Hepatocyte (in vitro differentiated cells): Measurements from ENCODE around the gene CAPN2. TPM values are rescaled to one million over a fixed set of nuclear protein-coding genes. Genes with fewer than 3 reads are reported as not detected.
A peak's percentile ranks its signal among the peaks of the same experiment; 100 is the strongest.

Experiments
- DNase-seq: peaks from one replicate; pipeline ENCODE4 v3.0.0-alpha.2; 2016; ENCODE audit warnings: low spot score
- H2AFZ ChIP-seq: fragments of 200-600 bp; sonication (generic); 2 replicates; pipeline ENCODE4 v1.6.0; 2016; ENCODE audit warnings: antibody characterized with exemption, mild to moderate bottlenecking
- H3K27ac ChIP-seq: fragments of 200-600 bp; sonication (generic); 2 replicates; pipeline ENCODE4 v1.5.1; 2016; ENCODE audit warnings: mild to moderate bottlenecking
- H3K27me3 ChIP-seq: fragments of 200-600 bp; sonication (generic); 2 replicates; pipeline ENCODE4 v1.6.1; 2016
- H3K36me3 ChIP-seq: fragments of 200-600 bp; sonication (generic); replicated peaks from 2 replicates; pipeline ENCODE4 v1.5.1; 2016; ENCODE audit warnings: low read depth; ENCODE audit not compliant: insufficient read depth
- H3K4me1 ChIP-seq: fragments of 200-600 bp; sonication (generic); 2 replicates; pipeline ENCODE4 v1.5.1; 2016; ENCODE audit warnings: mild to moderate bottlenecking, moderate library complexity; ENCODE audit not compliant: insufficient read depth
- H3K4me2 ChIP-seq: fragments of 200-600 bp; sonication (generic); 2 replicates; pipeline ENCODE4 v1.6.0; 2016
- H3K4me3 ChIP-seq: fragments of 200-600 bp; sonication (generic); 2 replicates; pipeline ENCODE4 v1.5.1; 2016; ENCODE audit warnings: mild to moderate bottlenecking
- H3K79me2 ChIP-seq: fragments of 200-600 bp; sonication (generic); 2 replicates; pipeline ENCODE4 v1.6.0; 2017; ENCODE audit warnings: mild to moderate bottlenecking
- H3K9me2 ChIP-seq: fragments of 200-600 bp; sonication (generic); replicated peaks from 2 replicates; pipeline ENCODE4 v1.6.0; 2017; ENCODE audit warnings: mild to moderate bottlenecking; ENCODE audit not compliant: insufficient read depth
- H3K9me3 ChIP-seq: fragments of 200-600 bp; sonication (generic); 2 replicates; pipeline ENCODE4 v1.5.1; 2016; ENCODE audit warnings: low read depth, mild to moderate bottlenecking
- H4K20me1 ChIP-seq: fragments of 200-600 bp; sonication (generic); 2 replicates; pipeline ENCODE4 v1.6.0; 2016; ENCODE audit warnings: mild to moderate bottlenecking; ENCODE audit not compliant: insufficient read depth, poor library complexity, severe bottlenecking
- CTCF ChIP-seq: fragments of 200-600 bp; sonication (generic); IDR thresholded peaks from 2 replicates; pipeline ENCODE4 v1.5.1; 2016; ENCODE audit warnings: antibody characterized with exemption, mild to moderate bottlenecking; ENCODE audit not compliant: poor library complexity
- EZH2 ChIP-seq: fragments of 200-600 bp; sonication (generic); IDR thresholded peaks from 2 replicates; pipeline ENCODE4 v1.6.1; 2016; ENCODE audit warnings: antibody characterized with exemption, mild to moderate bottlenecking, borderline replicate concordance
- EZH2phosphoT487 ChIP-seq: fragments of 200-600 bp; sonication (generic); IDR thresholded peaks from one replicate; pipeline ENCODE4 v1.6.1; 2018; ENCODE audit warnings: antibody characterized with exemption, mild to moderate bottlenecking, low read depth, moderate library complexity; ENCODE audit not compliant: unreplicated experiment, severe bottlenecking
- WGBS: methylation state at CpG from one replicate; pipeline ENCODE4 v1.1.6; 2016; ENCODE audit warnings: low lambda C conversion rate; ENCODE audit errors: missing lambda C conversion rate; 5-methylcytosine and 5-hydroxymethylcytosine counted together
- polyA plus RNA-seq: library from polyadenylated mRNA; unstranded; fragments of >200 nt; fragmentation: Nextera tagmentation; extraction: Ambion mirVana; gene quantifications from 2 replicates; pipeline ENCODE4 v1.2.1, GENCODE V29; 2016
- total RNA-seq: library from RNA; depleted of rRNA; stranded (reverse); fragments of >200 nt; gene quantifications from 2 replicates; pipeline ENCODE4 v1.2.3, GENCODE V29; 2014

The CAPN2 gene
- total and polyA plus RNA-seq, 2 experiments from 2014 or later: 147 to 162 TPM

GRCh38 chr1:223765036-223765718 is 52.8 kb downstream of the CAPN2 start:
- no peaks in the 10 kb centered on the region for H3K9me3 ChIP-seq
- DNase-seq: peak; percentile 63
- peaks cover 19% of the 10 kb centered on the region for H3K4me1 ChIP-seq
- H3K27me3 ChIP-seq: no peaks in the 10 kb centered on the region
- no peak overlapping the region for H3K4me3 ChIP-seq
- 49% methylated on average over 9 of the region's 9 CpGs for WGBS
- no peaks in the 10 kb centered on the region for H3K36me3 ChIP-seq
- H4K20me1 ChIP-seq: no peaks in the 10 kb centered on the region
- no peaks in the 10 kb centered on the region for H3K9me2 ChIP-seq
- no peak for TF ChIP-seq CTCF
- TF ChIP-seq EZH2phosphoT487: no peak
- H3K4me2 ChIP-seq: no peak overlapping the region
- no peaks in the 10 kb centered on the region for H3K79me2 ChIP-seq
- no peak overlapping the region for H2AFZ ChIP-seq
- peak overlapping the region; percentile 92 for H3K27ac ChIP-seq

- no peak for TF ChIP-seq EZH2phosphoT487
- TF ChIP-seq CTCF: no peak
- no peak for TF ChIP-seq EZH2
- no peaks in the 10 kb centered on the region for H3K9me3 ChIP-seq
- H3K4me2 ChIP-seq: no peak overlapping the region
- H3K4me3 ChIP-seq: no peak overlapping the region
- 81% methylated on average over 7 of the region's 7 CpGs for WGBS
- no peaks in the 10 kb centered on the region for H4K20me1 ChIP-seq
- H3K36me3 ChIP-seq: no peaks in the 10 kb centered on the region
- H3K27me3 ChIP-seq: no peaks in the 10 kb centered on the region
- no peak overlapping the region for H2AFZ ChIP-seq
- DNase-seq: no peak
- no peaks in the 10 kb centered on the region for H3K9me2 ChIP-seq
- peak overlapping the region; percentile 92 for H3K27ac ChIP-seq
- H3K79me2 ChIP-seq: no peaks in the 10 kb centered on the region
- peaks cover 19% of the 10 kb centered on the region for H3K4me1 ChIP-seq
Observed at GRCh38 chr1:223765719-223766340, 53.5 kb downstream of the CAPN2 start.

- Histone ChIP-seq H3K4me3 (no peak overlapping the region), H2AFZ (no peak overlapping the region), H4K20me1 (no peaks in the 10 kb centered on the region), H3K4me2 (no peak overlapping the region), H3K27me3 (no peaks in the 10 kb centered on the region), H3K79me2 (no peaks in the 10 kb centered on the region), H3K9me2 (no peaks in the 10 kb centered on the region), H3K27ac (peak overlapping the region; percentile 91), H3K36me3 (no peaks in the 10 kb centered on the region), H3K9me3 (no peaks in the 10 kb centered on the region), H3K4me1 (peaks cover 25% of the 10 kb centered on the region)
- WGBS: 91% methylated on average over 9 of the region's 9 CpGs
- DNase-seq: no peak
- no peak for TF ChIP-seq EZH2phosphoT487
- TF ChIP-seq EZH2: no peak
- no peak for TF ChIP-seq CTCF
Observed at GRCh38 chr1:223770621-223771315, 58.4 kb downstream of the CAPN2 start.
